GM12878 (cell line): ENCODE data around the gene LENEP. TPM values are rescaled to one million over a fixed set of nuclear protein-coding genes. Genes with fewer than 3 reads are reported as not detected.

Experiments used
- BCL3 ChIP-seq: IDR thresholded peaks from 2 replicates; pipeline ENCODE4 v1.6.1; 2011; ENCODE audit warnings: borderline replicate concordance, low read depth, mild to moderate bottlenecking, moderate library complexity, low read length; ENCODE audit not compliant: insufficient read depth, poor library complexity, severe bottlenecking
- CHD2 ChIP-seq: IDR thresholded peaks from 2 replicates; pipeline ENCODE4 v1.6.1; 2011; ENCODE audit warnings: low read depth, low read length, improper control_type of control experiment, borderline replicate concordance
- EGR1 ChIP-seq, 2 experiments: IDR thresholded peaks; 1 replicate in 1 of 2; 2 replicates in 1 of 2; pipeline ENCODE4 v1.6.1; 2011 to 2012; ENCODE audit warnings: low read depth in 2 of 2, low read length in 2 of 2, borderline replicate concordance in 1 of 2, mild to moderate bottlenecking in 1 of 2, moderate library complexity in 1 of 2
- EZH2 ChIP-seq: IDR thresholded peaks from 2 replicates; pipeline ENCODE4 v1.6.1; 2012; ENCODE audit warnings: low read depth, mild to moderate bottlenecking, control low read depth, inconsistent platforms, low read length, borderline replicate concordance; ENCODE audit not compliant: control insufficient read depth
- polyA plus RNA-seq, 11 experiments: library from polyadenylated mRNA; depleted of rRNA in 4 of 11; unstranded in 6 of 11; stranded (reverse) in 5 of 11; fragments of >200 nt; fragmentation: Nextera tagmentation in 4 of 11; fragmentation: Illumina TruSeq in 1 of 11; extraction: Ambion mirVana in 4 of 11; extraction: Trizol in 1 of 11; gene quantifications; 1 replicate in 1 of 11; 2 replicates in 10 of 11; pipeline versions ENCODE4 v1.2.1 to v1.2.3, GENCODE V29; 2011 to 2016; ENCODE audit warnings: inconsistent platforms in 2 of 11, missing spikeins in 2 of 11, low read depth in 1 of 11
- total RNA-seq, 4 experiments: library from RNA; depleted of rRNA in 3 of 4; stranded (reverse); fragments of >200 nt in 3 of 4; fragmentation: Illumina TruSeq in 1 of 4; extraction: Trizol in 1 of 4; gene quantifications; 2 replicates each; pipeline versions ENCODE4 v1.2.1 to v1.2.3, GENCODE V29; 2013 to 2021
- TF ChIP-seq, protein P1 (sequence below): fragments of 450-650 bp; IDR thresholded peaks from 2 replicates; pipeline ENCODE4 v1.6.1; 2017; ENCODE audit warnings: mild to moderate bottlenecking, low read depth, inconsistent platforms; ENCODE audit not compliant: poor library complexity, severe bottlenecking
- TF ChIP-seq, protein P2 (sequence below): IDR thresholded peaks from 2 replicates; pipeline ENCODE4 v1.6.1; 2011; ENCODE audit warnings: low read depth, low read length, improper control_type of control experiment, borderline replicate concordance

LENEP gene
- total and polyA plus RNA-seq, 10 of the 15 experiments (the other 5 are each of a cell fraction or from before 2014, with no cell fraction given) = 0.27 to 1.1 (median 0.64) TPM; not detected in 7

DNA sequence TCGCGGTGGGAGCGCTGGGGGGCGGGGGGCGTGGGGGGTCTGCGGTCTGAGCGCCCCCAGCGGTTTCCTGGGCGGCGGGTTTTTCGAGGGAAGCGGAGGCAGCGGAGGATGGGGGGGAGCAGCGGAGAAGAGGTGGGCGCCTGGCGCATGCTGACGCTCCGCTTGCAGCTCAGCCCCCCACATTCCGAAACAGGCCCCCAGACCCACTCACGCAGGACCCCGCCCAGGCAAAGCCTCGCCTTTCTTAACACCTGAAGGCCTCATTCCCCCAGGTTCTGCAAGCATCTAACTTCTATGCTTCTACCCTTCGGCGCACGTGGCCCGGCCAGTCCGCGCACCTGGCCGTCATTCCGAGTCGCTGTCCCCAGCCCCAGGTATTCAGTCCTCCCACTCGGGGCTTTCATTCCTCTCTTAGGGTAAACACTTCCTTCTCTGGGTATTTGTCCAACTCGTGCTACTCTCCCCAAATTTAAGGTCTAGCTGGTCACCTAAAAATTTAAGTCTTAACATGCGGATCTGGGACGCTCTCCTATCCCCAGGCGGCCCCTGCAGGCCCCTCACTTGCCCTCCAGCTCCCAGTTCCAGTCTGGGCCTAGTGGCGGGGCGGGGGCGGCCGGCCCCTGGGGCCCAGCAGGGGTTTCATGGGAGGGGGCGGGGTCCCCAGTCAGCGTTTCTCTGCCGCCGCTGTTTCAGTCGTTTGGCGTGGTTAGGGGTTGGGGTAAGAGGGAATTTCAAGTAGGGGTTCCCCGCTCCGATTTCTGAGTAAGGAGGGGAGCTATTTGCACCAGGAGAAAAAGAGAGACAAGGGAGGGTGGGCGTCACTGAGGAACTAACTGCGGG, 6.4 kb downstream of the LENEP start (continued):
- no peak for TF ChIP-seq BCL3
- TF ChIP-seq, protein P1, sequence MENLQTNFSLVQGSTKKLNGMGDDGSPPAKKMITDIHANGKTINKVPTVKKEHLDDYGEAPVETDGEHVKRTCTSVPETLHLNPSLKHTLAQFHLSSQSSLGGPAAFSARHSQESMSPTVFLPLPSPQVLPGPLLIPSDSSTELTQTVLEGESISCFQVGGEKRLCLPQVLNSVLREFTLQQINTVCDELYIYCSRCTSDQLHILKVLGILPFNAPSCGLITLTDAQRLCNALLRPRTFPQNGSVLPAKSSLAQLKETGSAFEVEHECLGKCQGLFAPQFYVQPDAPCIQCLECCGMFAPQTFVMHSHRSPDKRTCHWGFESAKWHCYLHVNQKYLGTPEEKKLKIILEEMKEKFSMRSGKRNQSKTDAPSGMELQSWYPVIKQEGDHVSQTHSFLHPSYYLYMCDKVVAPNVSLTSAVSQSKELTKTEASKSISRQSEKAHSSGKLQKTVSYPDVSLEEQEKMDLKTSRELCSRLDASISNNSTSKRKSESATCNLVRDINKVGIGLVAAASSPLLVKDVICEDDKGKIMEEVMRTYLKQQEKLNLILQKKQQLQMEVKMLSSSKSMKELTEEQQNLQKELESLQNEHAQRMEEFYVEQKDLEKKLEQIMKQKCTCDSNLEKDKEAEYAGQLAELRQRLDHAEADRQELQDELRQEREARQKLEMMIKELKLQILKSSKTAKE = no peak
- 0 out of 2 replicates have a peak, but pooled peaks have one; percentile 12 for TF ChIP-seq CHD2
- TF ChIP-seq EGR1 (IDR thresholded peaks at IDR 0.05; ENCODE audit: borderline replicate concordance in 1 of 2, low read depth in 2 of 2, low read length in 2 of 2) = peak in 1 of 2 experiments; percentile 93; a peak in 2 of 3 replicates
- no peak for TF ChIP-seq EZH2
- TF ChIP-seq, protein P2, sequence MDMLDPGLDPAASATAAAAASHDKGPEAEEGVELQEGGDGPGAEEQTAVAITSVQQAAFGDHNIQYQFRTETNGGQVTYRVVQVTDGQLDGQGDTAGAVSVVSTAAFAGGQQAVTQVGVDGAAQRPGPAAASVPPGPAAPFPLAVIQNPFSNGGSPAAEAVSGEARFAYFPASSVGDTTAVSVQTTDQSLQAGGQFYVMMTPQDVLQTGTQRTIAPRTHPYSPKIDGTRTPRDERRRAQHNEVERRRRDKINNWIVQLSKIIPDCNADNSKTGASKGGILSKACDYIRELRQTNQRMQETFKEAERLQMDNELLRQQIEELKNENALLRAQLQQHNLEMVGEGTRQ = peak; percentile 2; the same call in 1 of the 2 replicates
- TF ChIP-seq, all 136 proteins: peak for 33
